Measurements from ENCODE around the gene F5. TPM values are rescaled to one million over a fixed set of nuclear protein-coding genes. Genes with fewer than 3 reads are reported as not detected.

The F5 gene
- polyA plus RNA-seq, 4 donors, result under 0.01 to 2.5 (median 0.36) TPM; not detected in 1

- H3K4me1 ChIP-seq (ENCODE audit: control insufficient read depth in 3 of 3, insufficient read depth in 2 of 3, low read depth in 1 of 3, low read length in 2 of 3), result peaks cover 0 to 4% (median 0%) of the 10 kb centered on the region in 3 donors
- 91 to 93% (median 92%) methylated on average over 5 of the region's 5 CpGs for WGBS, 3 donors
- no peaks in the 10 kb centered on the region for H3K9me3 ChIP-seq (ENCODE audit: control insufficient read depth in 2 of 2, insufficient read depth in 1 of 2, low read depth in 1 of 2, low read length in 1 of 2)
- DNase-seq, result no peak
- no peak overlapping the region for H3K27ac ChIP-seq (ENCODE audit: low read depth in 1 of 3, low read length in 2 of 3)
- peaks cover 0 to 9% (median 5%) of the 10 kb centered on the region in 3 donors for H3K36me3 ChIP-seq (ENCODE audit: control insufficient read depth in 3 of 3, insufficient read depth in 2 of 3, low read depth in 1 of 3, low read length in 3 of 3)
- H3K4me3 ChIP-seq (ENCODE audit: low read depth in 1 of 3, low read length in 3 of 3), result no peak overlapping the region
- no peaks in the 10 kb centered on the region for H3K27me3 ChIP-seq (ENCODE audit: control insufficient read depth in 3 of 3, insufficient read depth in 3 of 3, low read length in 3 of 3)
- FAIRE-seq, result no peak
These were observed 108.1 kb downstream of the F5 start for GRCh38 chr1:169478094-169478672.

GRCh38 chr1:169475806-169476387 is 110.4 kb downstream of the F5 start:
- no peaks in the 10 kb centered on the region for H3K4me1 ChIP-seq (ENCODE audit: control insufficient read depth in 3 of 3, insufficient read depth in 2 of 3, low read depth in 1 of 3, low read length in 2 of 3)
- no peak overlapping the region for H3K27ac ChIP-seq (ENCODE audit: low read depth in 1 of 3, low read length in 2 of 3)
- no peaks in the 10 kb centered on the region for H3K27me3 ChIP-seq (ENCODE audit: control insufficient read depth in 3 of 3, insufficient read depth in 3 of 3, low read length in 3 of 3)
- no peak overlapping the region for H3K4me3 ChIP-seq (ENCODE audit: low read depth in 1 of 3, low read length in 3 of 3)
- H3K9me3 ChIP-seq (ENCODE audit: control insufficient read depth in 2 of 2, insufficient read depth in 1 of 2, low read depth in 1 of 2, low read length in 1 of 2), result no peaks in the 10 kb centered on the region
- 88 to 91% (median 88%) methylated on average over 3 of the region's 3 CpGs for WGBS, 3 donors
- peaks cover 0 to 9% (median 5%) of the 10 kb centered on the region in 3 donors for H3K36me3 ChIP-seq (ENCODE audit: control insufficient read depth in 3 of 3, insufficient read depth in 2 of 3, low read depth in 1 of 3, low read length in 3 of 3)
- no peak for DNase-seq
- no peak for FAIRE-seq

GRCh38 chr1:169474302-169474995 is 111.8 kb downstream of the F5 start:
- Histone ChIP-seq H3K27ac (ENCODE audit: low read depth in 1 of 3, low read length in 2 of 3) (no peak overlapping the region), H3K4me3 (ENCODE audit: low read depth in 1 of 3, low read length in 3 of 3) (no peak overlapping the region), H3K36me3 (ENCODE audit: control insufficient read depth in 3 of 3, insufficient read depth in 2 of 3, low read depth in 1 of 3, low read length in 3 of 3) (peaks cover 0 to 9% (median 5%) of the 10 kb centered on the region in 3 donors), H3K27me3 (ENCODE audit: control insufficient read depth in 3 of 3, insufficient read depth in 3 of 3, low read length in 3 of 3) (no peaks in the 10 kb centered on the region), H3K4me1 (ENCODE audit: control insufficient read depth in 3 of 3, insufficient read depth in 2 of 3, low read depth in 1 of 3, low read length in 2 of 3) (no peaks in the 10 kb centered on the region), H3K9me3 (ENCODE audit: control insufficient read depth in 2 of 2, insufficient read depth in 1 of 2, low read depth in 1 of 2, low read length in 1 of 2) (no peaks in the 10 kb centered on the region)
- FAIRE-seq (no peak), DNase-seq (no peak)
- WGBS, 3 donors, result 91 to 100% (median 100%) methylated on average over 1 of the region's 1 CpG

- no peak overlapping the region for H3K27ac ChIP-seq (ENCODE audit: low read depth in 1 of 3, low read length in 2 of 3)
- H3K27me3 ChIP-seq (ENCODE audit: control insufficient read depth in 3 of 3, insufficient read depth in 3 of 3, low read length in 3 of 3), result no peaks in the 10 kb centered on the region
- 80 to 82% (median 82%) methylated on average over 5 of the region's 5 CpGs for WGBS, 3 donors
- H3K36me3 ChIP-seq (ENCODE audit: control insufficient read depth in 3 of 3, insufficient read depth in 2 of 3, low read depth in 1 of 3, low read length in 3 of 3), result peaks cover 0 to 9% (median 5%) of the 10 kb centered on the region in 3 donors
- no peaks in the 10 kb centered on the region for H3K4me1 ChIP-seq (ENCODE audit: control insufficient read depth in 3 of 3, insufficient read depth in 2 of 3, low read depth in 1 of 3, low read length in 2 of 3)
- H3K4me3 ChIP-seq (ENCODE audit: low read depth in 1 of 3, low read length in 3 of 3), result peak overlapping the region in 1 of 3 donors; percentile 15
- H3K9me3 ChIP-seq (ENCODE audit: control insufficient read depth in 2 of 2, insufficient read depth in 1 of 2, low read depth in 1 of 2, low read length in 1 of 2), result no peaks in the 10 kb centered on the region
- DNase-seq, result no peak
- no peak for FAIRE-seq
These were observed 112.9 kb downstream of the F5 start for GRCh38 chr1:169473347-169473746.

- Histone ChIP-seq H3K27me3 (ENCODE audit: control insufficient read depth in 3 of 3, insufficient read depth in 3 of 3, low read length in 3 of 3) (no peaks in the 10 kb centered on the region), H3K36me3 (ENCODE audit: control insufficient read depth in 3 of 3, insufficient read depth in 2 of 3, low read depth in 1 of 3, low read length in 3 of 3) (peaks cover under 1 to 9% (median 5%) of the 10 kb centered on the region in 3 donors), H3K4me1 (ENCODE audit: control insufficient read depth in 3 of 3, insufficient read depth in 2 of 3, low read depth in 1 of 3, low read length in 2 of 3) (no peaks in the 10 kb centered on the region), H3K9me3 (ENCODE audit: control insufficient read depth in 2 of 2, insufficient read depth in 1 of 2, low read depth in 1 of 2, low read length in 1 of 2) (no peaks in the 10 kb centered on the region), H3K27ac (ENCODE audit: low read depth in 1 of 3, low read length in 2 of 3) (no peak overlapping the region), H3K4me3 (ENCODE audit: low read depth in 1 of 3, low read length in 3 of 3) (no peak overlapping the region)
- 95 to 98% (median 96%) methylated on average over 3 of the region's 3 CpGs for WGBS, 3 donors
- DNase-seq, result no peak
- no peak for FAIRE-seq
These were observed 113.5 kb downstream of the F5 start for GRCh38 chr1:169472738-169473137.

- Histone ChIP-seq H3K36me3 (ENCODE audit: control insufficient read depth in 3 of 3, insufficient read depth in 2 of 3, low read depth in 1 of 3, low read length in 3 of 3) (peaks cover 0 to 2% (median 2%) of the 10 kb centered on the region in 3 donors), H3K27ac (ENCODE audit: low read depth in 1 of 3, low read length in 2 of 3) (no peak overlapping the region), H3K27me3 (ENCODE audit: control insufficient read depth in 3 of 3, insufficient read depth in 3 of 3, low read length in 3 of 3) (no peaks in the 10 kb centered on the region), H3K9me3 (ENCODE audit: control insufficient read depth in 2 of 2, insufficient read depth in 1 of 2, low read depth in 1 of 2, low read length in 1 of 2) (no peaks in the 10 kb centered on the region), H3K4me1 (ENCODE audit: control insufficient read depth in 3 of 3, insufficient read depth in 2 of 3, low read depth in 1 of 3, low read length in 2 of 3) (no peaks in the 10 kb centered on the region), H3K4me3 (ENCODE audit: low read depth in 1 of 3, low read length in 3 of 3) (no peak overlapping the region)
- DNase-seq (no peak), FAIRE-seq (no peak)
These were observed 117.3 kb downstream of the F5 start for GRCh38 chr1:169468982-169469381.

GRCh38 chr1:169466259-169467230 is 119.7 kb downstream of the F5 start:
- Histone ChIP-seq H3K36me3 (ENCODE audit: control insufficient read depth in 3 of 3, insufficient read depth in 2 of 3, low read depth in 1 of 3, low read length in 3 of 3) (peaks cover 0 to 2% (median 2%) of the 10 kb centered on the region in 3 donors), H3K27ac (ENCODE audit: low read depth in 1 of 3, low read length in 2 of 3) (no peak overlapping the region), H3K4me3 (ENCODE audit: low read depth in 1 of 3, low read length in 3 of 3) (no peak overlapping the region), H3K9me3 (ENCODE audit: control insufficient read depth in 2 of 2, insufficient read depth in 1 of 2, low read depth in 1 of 2, low read length in 1 of 2) (no peaks in the 10 kb centered on the region), H3K4me1 (ENCODE audit: control insufficient read depth in 3 of 3, insufficient read depth in 2 of 3, low read depth in 1 of 3, low read length in 2 of 3) (no peaks in the 10 kb centered on the region), H3K27me3 (ENCODE audit: control insufficient read depth in 3 of 3, insufficient read depth in 3 of 3, low read length in 3 of 3) (no peaks in the 10 kb centered on the region)
- WGBS, 3 donors, result 79 to 84% (median 82%) methylated on average over 8 of the region's 8 CpGs
- peak; percentile 42 to 47 for DNase-seq
- FAIRE-seq, result no peak

- no peak for DNase-seq
- H3K4me1 ChIP-seq (ENCODE audit: control insufficient read depth in 3 of 3, insufficient read depth in 2 of 3, low read depth in 1 of 3, low read length in 2 of 3), result peaks cover 0 to under 1% (median 0%) of the 10 kb centered on the region in 3 donors
- H3K4me3 ChIP-seq (ENCODE audit: low read depth in 1 of 3, low read length in 3 of 3), result no peak overlapping the region
- H3K27ac ChIP-seq (ENCODE audit: low read depth in 1 of 3, low read length in 2 of 3), result no peak overlapping the region
- peaks cover 0 to 5% (median 2%) of the 10 kb centered on the region in 3 donors for H3K27me3 ChIP-seq (ENCODE audit: control insufficient read depth in 3 of 3, insufficient read depth in 3 of 3, low read length in 3 of 3)
- H3K9me3 ChIP-seq (ENCODE audit: control insufficient read depth in 2 of 2, insufficient read depth in 1 of 2, low read depth in 1 of 2, low read length in 1 of 2), result no peaks in the 10 kb centered on the region
- H3K36me3 ChIP-seq (ENCODE audit: control insufficient read depth in 3 of 3, insufficient read depth in 2 of 3, low read depth in 1 of 3, low read length in 3 of 3), result peaks cover 0 to 2% (median 2%) of the 10 kb centered on the region in 3 donors
- FAIRE-seq, result no peak
These were observed 121.0 kb downstream of the F5 start for GRCh38 chr1:169465281-169465680.
